Neural cell (in vitro differentiated cells): ENCODE measurements around the gene GRAP. TPM values are rescaled to one million over a fixed set of nuclear protein-coding genes. Genes with fewer than 3 reads are reported as not detected.
"Not testable (repeated sequence)": the region's sequence is repeated elsewhere in the genome, so short reads cannot be mapped to it uniquely, and the experiment has no call there.

ENCODE experiments used
- H2AFZ ChIP-seq: fragments of 200-600, 300-800 bp; sonication (generic), shearing (Covaris generic); 2 replicates; pipeline ENCODE4 v1.6.0; 2014; ENCODE audit warnings: low read depth, mild to moderate bottlenecking, antibody characterized with exemption, low read length, moderate library complexity
- H3F3A ChIP-seq: fragments of 200-600 bp; shearing (Covaris generic); 2 replicates; pipeline ENCODE4 v1.6.1; 2016; ENCODE audit warnings: mild to moderate bottlenecking, moderate library complexity, mixed read lengths, antibody characterized with exemption, low read length; ENCODE audit not compliant: insufficient read depth, poor library complexity, severe bottlenecking
- H3K27ac ChIP-seq: fragments of 200-600, 300-800 bp; sonication (generic), shearing (Covaris generic); 2 replicates; pipeline ENCODE4 v1.5.1; 2014; ENCODE audit warnings: mild to moderate bottlenecking, low read length, moderate library complexity
- H3K27me3 ChIP-seq: fragments of 300-800, 200-600 bp; sonication (generic), shearing (Covaris generic); 2 replicates; pipeline ENCODE4 v1.6.0; 2014; ENCODE audit warnings: mild to moderate bottlenecking, low read depth, low read length, moderate library complexity; ENCODE audit not compliant: insufficient read depth
- H3K36me3 ChIP-seq: fragments of 300-800, 200-600 bp; sonication (generic), shearing (Covaris generic); 2 replicates; pipeline ENCODE4 v1.5.1; 2014; ENCODE audit warnings: mild to moderate bottlenecking, antibody characterized with exemption, low read length, moderate library complexity; ENCODE audit not compliant: insufficient read depth
- H3K4me2 ChIP-seq: fragments of 300-800, 200-600 bp; sonication (generic), shearing (Covaris generic); 2 replicates; pipeline ENCODE4 v1.6.0; 2014; ENCODE audit warnings: mild to moderate bottlenecking, low read length
- H3K4me3 ChIP-seq: fragments of 300-800, 200-600 bp; sonication (generic), shearing (Covaris generic); 2 replicates; pipeline ENCODE4 v1.5.1; 2014; ENCODE audit warnings: mild to moderate bottlenecking, low read length, moderate library complexity
- H3K79me2 ChIP-seq: fragments of 200-600 bp; shearing (Covaris generic); replicated peaks from 2 replicates; pipeline ENCODE4 v1.6.0; 2014; ENCODE audit warnings: mild to moderate bottlenecking, low read length, moderate library complexity; ENCODE audit not compliant: insufficient read depth
- H3K9ac ChIP-seq: fragments of 300-800, 200-600 bp; sonication (generic), shearing (Covaris generic); 2 replicates; pipeline ENCODE4 v1.6.1; 2016; ENCODE audit warnings: mild to moderate bottlenecking, low read length, mixed read lengths
- H3K9me2 ChIP-seq: fragments of 200-600 bp; shearing (Covaris generic); 2 replicates; pipeline ENCODE4 v1.6.1; 2016; ENCODE audit warnings: mild to moderate bottlenecking, low read length, mixed read lengths; ENCODE audit not compliant: insufficient read depth
- H3K9me3 ChIP-seq: fragments of 200-600, 300-800 bp; sonication (generic), shearing (Covaris generic); 2 replicates; pipeline ENCODE4 v1.6.1; 2016; ENCODE audit warnings: mild to moderate bottlenecking, mixed run types, low read length, moderate library complexity, mixed read lengths
- H4K20me1 ChIP-seq: fragments of 200-600 bp; shearing (Covaris generic); 2 replicates; pipeline ENCODE4 v1.6.1; 2016; ENCODE audit warnings: mild to moderate bottlenecking, mixed run types; ENCODE audit not compliant: insufficient read depth
- polyA minus RNA-seq: library from RNA; depleted of rRNA, polyadenylated mRNA; stranded (reverse); fragments of >200 nt; gene quantifications from 2 replicates; pipeline ENCODE4 v1.2.3, GENCODE V29; 2014
- polyA plus RNA-seq: library from polyadenylated mRNA; depleted of rRNA; stranded (reverse); fragments of >200 nt; gene quantifications from 2 replicates; pipeline ENCODE4 v1.2.3, GENCODE V29; 2014

GRAP gene
- polyA plus RNA-seq (0.42 and 2.3 TPM in 2 replicates), polyA minus RNA-seq (0.97 TPM in 1 of 2 replicates, not detected in the other)

GRCh38 chr17:19046782-19047375 lies at the start of gene GRAP:
GRAP (minus strand) TSS chr17:19046957; CDS start chr17:19046926, 31 bp downstream.
- H2AFZ ChIP-seq, H3K9me2 ChIP-seq: not testable (repeated sequence)

GRCh38 chr17:19093684-19094438 lies 47.1 kb upstream of the GRAP start:
- H2AFZ ChIP-seq, H3K4me3 ChIP-seq, H3K9ac ChIP-seq, H3K9me3 ChIP-seq, H3K79me2 ChIP-seq, H3K27ac ChIP-seq, H3K36me3 ChIP-seq, H3K4me2 ChIP-seq, H3K9me2 ChIP-seq, H4K20me1 ChIP-seq, H3F3A ChIP-seq, H3K27me3 ChIP-seq: not testable (repeated sequence)

More at GRCh38 chr17:19046782-19047375, at the start of gene GRAP:
- H3K79me2 ChIP-seq, H3K27me3 ChIP-seq, H3K27ac ChIP-seq, H3K4me3 ChIP-seq, H3K9me3 ChIP-seq, H4K20me1 ChIP-seq, H3K9ac ChIP-seq, H3K36me3 ChIP-seq, H3K4me2 ChIP-seq, H3F3A ChIP-seq: not testable (repeated sequence)

GRCh38 chr17:19092737-19093683 lies 46.3 kb upstream of the GRAP start:
- H3K9me2 ChIP-seq, H3F3A ChIP-seq, H3K36me3 ChIP-seq, H3K9me3 ChIP-seq, H3K4me3 ChIP-seq, H3K79me2 ChIP-seq, H3K27ac ChIP-seq, H2AFZ ChIP-seq, H3K4me2 ChIP-seq, H3K27me3 ChIP-seq, H3K9ac ChIP-seq, H4K20me1 ChIP-seq: not testable (repeated sequence)

GRCh38 chr17:19090058-19090772 lies 43.5 kb upstream of the GRAP start:
- not testable (repeated sequence) for H3F3A ChIP-seq, H3K9me3 ChIP-seq, H4K20me1 ChIP-seq, H2AFZ ChIP-seq, H3K4me2 ChIP-seq, H3K4me3 ChIP-seq, H3K9me2 ChIP-seq, H3K79me2 ChIP-seq, H3K36me3 ChIP-seq, H3K9ac ChIP-seq, H3K27ac ChIP-seq, H3K27me3 ChIP-seq

GRCh38 chr17:19088804-19089685 lies 42.3 kb upstream of the GRAP start:
- H3K36me3 ChIP-seq, H3K79me2 ChIP-seq, H3K9me2 ChIP-seq, H3K27me3 ChIP-seq, H4K20me1 ChIP-seq, H3K9ac ChIP-seq, H2AFZ ChIP-seq, H3K4me2 ChIP-seq, H3F3A ChIP-seq, H3K4me3 ChIP-seq, H3K27ac ChIP-seq, H3K9me3 ChIP-seq: not testable (repeated sequence)

GRCh38 chr17:19077386-19077785 lies 30.6 kb upstream of the GRAP start:
- not testable (repeated sequence) for H3K4me3 ChIP-seq, H3K9me2 ChIP-seq, H3K79me2 ChIP-seq, H3K27ac ChIP-seq, H3K9ac ChIP-seq, H3K9me3 ChIP-seq, H3K36me3 ChIP-seq, H3K27me3 ChIP-seq, H3K4me2 ChIP-seq, H3F3A ChIP-seq, H4K20me1 ChIP-seq, H2AFZ ChIP-seq
